ENCODE results near the gene PCBP4.
A peak's percentile ranks its signal among the peaks of the same experiment; 100 is the strongest.

Gene PCBP4

DNA sequence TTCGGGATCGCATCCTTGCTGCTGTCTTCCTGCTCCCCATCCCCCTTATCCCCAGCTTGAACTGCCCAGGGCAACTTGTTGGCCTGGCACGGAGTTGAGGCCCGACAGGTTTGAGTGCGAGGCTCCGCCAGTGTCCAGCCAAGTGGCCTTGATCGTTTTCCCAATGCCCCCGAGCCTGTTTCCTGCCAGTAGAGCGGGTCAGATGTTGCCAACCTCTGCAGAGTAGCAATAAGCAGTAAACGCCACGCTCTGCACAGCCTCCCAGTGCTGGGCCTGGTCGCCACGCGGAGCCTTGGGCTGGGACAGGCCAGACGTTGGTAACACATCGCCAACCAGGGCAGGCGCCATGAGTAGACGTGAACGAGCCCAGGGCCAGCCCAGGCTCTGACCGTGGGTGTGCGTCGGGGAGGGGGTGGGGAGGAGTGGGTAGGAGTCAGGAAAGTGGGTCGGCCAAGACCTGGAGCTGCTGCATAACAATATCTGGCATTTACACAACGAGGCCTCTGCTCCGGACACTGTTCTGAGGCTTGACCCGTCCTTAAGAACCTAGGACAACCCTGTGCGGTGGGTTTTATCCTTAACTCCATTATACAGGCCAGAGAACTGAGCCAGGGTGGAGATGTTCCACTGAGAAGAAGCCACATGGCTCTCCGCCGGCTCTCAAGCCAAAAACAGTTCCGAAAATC is 7.2 kb upstream of the PCBP4 start:
- DNase-seq (ENCODE audit: low read depth in 3 of 3): no peak

DNA sequence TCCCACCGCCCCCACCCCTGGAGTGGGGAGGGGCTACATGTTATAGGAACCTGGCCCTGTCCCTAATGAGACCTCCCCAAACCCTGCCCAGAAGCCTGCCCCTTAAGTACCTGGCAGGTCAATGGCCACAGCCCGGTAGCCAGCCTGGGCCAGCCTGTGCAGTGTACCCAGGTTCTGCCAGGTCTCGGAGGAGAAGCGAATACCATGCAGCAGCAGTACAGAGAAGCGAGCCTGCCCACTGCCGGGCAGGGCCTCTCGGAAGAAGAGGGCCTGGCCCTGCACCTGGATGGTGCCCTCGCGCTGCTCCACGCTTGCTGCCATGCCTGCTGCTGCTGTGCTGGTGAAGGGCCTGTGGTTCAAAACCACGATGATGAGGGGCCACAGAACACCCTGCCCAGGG is 4.1 kb upstream of the PCBP4 start:
- no peak for DNase-seq (ENCODE audit: low read depth in 3 of 3)

GRCh38 chr3:51970606-51971300 is 3.5 kb upstream of the PCBP4 start:
- no peak for DNase-seq (ENCODE audit: low read depth in 3 of 3)

DNA sequence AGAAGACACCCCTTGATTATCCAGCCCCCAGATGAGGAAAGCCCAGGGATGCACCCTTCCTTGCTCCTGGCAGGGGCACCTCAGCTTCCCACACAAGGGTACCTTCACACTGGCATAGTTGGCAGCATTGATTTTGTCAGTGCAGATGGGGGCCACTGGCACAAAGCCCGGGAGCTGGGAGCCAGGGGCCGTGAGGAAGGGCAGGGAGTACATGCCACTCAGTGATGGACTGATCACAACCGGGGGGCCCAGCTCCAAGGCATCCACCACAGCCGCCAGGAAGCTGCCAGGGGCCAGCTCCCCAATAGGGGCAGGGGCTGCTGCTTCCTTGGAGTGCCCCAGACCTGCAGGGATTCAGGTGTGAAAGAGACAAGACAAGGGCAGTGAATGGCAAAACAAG is 2.6 kb upstream of the PCBP4 start:
- no peak for DNase-seq (ENCODE audit: low read depth in 3 of 3)

DNA sequence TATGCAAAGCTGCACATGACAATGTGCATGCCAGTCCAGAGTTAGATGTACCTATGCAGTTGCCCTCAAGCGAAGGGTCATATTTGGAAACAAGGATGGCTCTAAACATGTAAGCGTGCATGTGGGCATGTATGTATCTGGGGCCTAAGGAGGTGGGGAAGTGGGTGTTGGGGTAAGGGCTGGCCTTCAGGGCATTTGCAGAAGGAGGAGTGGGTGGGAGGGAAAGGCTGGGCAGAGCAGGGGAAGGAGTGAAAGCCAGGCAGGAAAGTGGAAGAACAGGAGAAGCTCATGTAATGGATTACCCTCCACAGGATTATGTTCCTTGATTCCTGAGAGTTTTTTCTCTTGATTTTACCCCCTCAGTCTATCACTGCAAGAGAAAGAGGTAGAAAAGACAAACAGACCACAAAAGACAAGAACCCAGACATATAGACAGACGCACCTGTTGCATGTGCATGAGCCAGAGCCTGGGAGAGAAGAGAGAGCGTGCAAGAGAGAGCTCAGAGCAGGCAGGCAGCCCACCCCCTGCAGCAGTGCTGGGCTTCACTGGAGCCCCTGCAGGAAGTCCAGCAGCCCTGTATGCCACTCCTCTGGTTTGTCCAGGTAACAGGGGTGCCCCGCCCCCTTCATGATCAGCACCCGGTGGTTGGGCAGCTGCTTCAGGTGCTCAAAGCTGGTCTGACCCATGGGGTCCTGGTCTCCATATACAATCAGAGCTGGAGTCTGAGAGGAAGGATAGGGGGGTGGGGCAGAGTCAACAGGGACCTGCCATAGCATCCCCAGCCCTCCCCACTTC is 1.8 kb upstream of the PCBP4 start:
- DNase-seq (ENCODE audit: low read depth in 3 of 3): no peak

- no peak for DNase-seq (ENCODE audit: low read depth in 3 of 3)
Measured at GRCh38 chr3:51968170-51968775, 1.0 kb upstream of the PCBP4 start.

GRCh38 chr3:51966922-51967383 is 301 bp downstream of the PCBP4 start:
- DNase-seq (ENCODE audit: low read depth in 3 of 3): peak in 1 of 3 donors; percentile 37

GRCh38 chr3:51966486-51966885 is 768 bp downstream of the PCBP4 start:
- DNase-seq (ENCODE audit: low read depth in 3 of 3): no peak

DNA sequence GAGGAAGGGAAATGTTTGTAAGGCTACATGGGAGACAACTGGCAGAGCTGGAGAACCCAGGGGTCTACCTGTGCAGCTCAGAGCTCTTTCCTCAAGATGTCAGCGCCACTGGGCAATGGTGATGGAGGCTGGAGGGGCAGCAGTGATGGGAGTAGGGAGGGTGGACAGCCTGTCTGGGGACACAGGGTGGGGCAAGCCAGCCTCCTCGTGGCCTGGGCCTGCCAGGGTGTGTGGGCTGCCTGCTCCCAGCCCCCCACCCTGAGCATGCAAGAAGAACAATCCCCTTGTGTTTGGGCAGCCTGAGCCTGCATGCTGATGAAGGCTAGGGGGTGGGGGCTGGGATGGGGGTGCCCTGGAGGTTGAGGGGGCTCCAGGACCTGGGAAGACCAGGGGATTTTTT is 1.2 kb downstream of the PCBP4 start:
- DNase-seq (ENCODE audit: low read depth in 3 of 3): no peak

DNA sequence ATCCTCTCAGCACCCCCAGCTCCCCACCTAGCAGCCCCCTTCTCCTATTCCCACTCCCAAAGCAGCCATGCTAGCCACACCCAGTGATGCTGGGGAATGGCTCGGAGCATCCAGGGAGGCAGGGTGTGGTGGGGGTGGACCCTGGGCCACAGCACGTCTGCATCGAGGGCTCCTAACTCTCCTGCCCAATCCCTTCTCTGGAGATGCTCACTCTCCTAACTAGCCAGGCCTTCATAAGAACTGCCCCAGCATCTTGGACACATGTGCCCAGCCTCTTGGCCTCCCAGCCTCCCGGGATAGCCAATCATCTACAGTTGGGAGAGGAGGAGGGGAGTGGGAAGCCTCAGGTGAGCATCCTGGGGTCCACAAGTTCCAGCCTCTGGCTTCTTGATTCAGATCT is 2.7 kb downstream of the PCBP4 start:
- DNase-seq (ENCODE audit: low read depth in 3 of 3): no peak

GRCh38 chr3:51963951-51964451 is 3.3 kb downstream of the PCBP4 start:
- no peak for DNase-seq (ENCODE audit: low read depth in 3 of 3)

- no peak for DNase-seq (ENCODE audit: low read depth in 3 of 3)
Measured at GRCh38 chr3:51962854-51963530, 4.3 kb downstream of the PCBP4 start.

GRCh38 chr3:51961602-51962569 is 5.4 kb downstream of the PCBP4 start:
- no peak for DNase-seq (ENCODE audit: low read depth in 3 of 3)

DNA sequence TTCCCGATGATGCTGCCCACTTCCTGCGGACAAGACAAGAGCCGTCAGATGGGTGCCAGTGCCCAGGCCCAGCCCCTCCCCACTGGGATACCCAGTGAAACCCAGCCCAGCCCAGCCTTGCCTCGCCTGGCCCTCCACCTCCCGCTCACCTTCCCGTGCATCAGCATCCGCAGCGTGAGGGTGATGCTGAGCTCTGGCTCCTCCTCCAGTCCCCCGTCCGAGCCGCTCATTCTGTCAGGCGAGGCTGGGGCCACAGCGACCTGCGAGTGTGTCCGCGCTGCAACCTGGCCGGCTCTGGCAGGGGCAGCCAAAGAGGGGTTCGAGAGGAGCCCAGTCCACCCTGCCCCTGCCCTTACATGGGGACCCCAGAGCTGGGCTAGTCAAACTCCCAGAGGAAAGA is 6.2 kb downstream of the PCBP4 start:
- no peak for DNase-seq (ENCODE audit: low read depth in 3 of 3)

DNA sequence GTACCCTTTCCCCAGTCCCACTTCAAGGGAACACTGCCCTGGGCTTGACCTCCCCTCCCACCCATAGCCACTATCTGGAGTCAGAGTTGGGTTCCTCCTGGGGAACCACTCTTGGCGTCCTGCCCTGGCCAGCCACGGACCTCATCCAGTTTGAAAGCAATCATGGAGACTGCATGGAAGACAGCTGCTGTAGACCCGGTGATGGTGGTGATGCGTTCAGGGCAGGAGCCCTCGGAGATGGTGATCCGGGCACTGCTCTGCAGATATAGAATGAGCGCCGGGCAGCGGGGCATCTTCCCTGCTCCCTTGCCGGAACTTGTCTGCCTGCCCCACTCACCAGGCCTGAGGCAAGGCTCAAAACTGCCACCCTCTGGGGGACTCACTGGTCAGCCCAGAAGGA is 6.9 kb downstream of the PCBP4 start:
- DNase-seq (ENCODE audit: low read depth in 3 of 3): no peak

DNA sequence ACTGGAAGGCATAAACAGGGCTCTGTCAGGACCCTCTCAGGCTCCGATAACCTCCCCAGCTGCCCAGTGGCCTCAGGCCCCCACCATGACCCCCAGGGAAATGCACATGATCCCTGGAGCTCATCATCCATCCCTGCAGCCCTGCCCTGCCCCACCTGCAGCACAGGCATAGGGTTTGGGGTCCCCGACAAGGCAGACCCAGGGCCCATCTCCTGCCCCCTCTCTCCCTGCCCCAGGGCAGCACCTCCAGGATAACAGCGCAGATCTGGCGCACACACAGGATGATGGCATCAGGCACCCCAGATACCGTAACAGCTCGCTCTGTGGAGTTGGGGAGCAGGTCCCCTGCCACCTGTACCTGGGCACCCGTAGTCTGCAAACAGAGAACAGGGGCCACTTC is 7.6 kb downstream of the PCBP4 start:
- DNase-seq (ENCODE audit: low read depth in 3 of 3): no peak

DNA sequence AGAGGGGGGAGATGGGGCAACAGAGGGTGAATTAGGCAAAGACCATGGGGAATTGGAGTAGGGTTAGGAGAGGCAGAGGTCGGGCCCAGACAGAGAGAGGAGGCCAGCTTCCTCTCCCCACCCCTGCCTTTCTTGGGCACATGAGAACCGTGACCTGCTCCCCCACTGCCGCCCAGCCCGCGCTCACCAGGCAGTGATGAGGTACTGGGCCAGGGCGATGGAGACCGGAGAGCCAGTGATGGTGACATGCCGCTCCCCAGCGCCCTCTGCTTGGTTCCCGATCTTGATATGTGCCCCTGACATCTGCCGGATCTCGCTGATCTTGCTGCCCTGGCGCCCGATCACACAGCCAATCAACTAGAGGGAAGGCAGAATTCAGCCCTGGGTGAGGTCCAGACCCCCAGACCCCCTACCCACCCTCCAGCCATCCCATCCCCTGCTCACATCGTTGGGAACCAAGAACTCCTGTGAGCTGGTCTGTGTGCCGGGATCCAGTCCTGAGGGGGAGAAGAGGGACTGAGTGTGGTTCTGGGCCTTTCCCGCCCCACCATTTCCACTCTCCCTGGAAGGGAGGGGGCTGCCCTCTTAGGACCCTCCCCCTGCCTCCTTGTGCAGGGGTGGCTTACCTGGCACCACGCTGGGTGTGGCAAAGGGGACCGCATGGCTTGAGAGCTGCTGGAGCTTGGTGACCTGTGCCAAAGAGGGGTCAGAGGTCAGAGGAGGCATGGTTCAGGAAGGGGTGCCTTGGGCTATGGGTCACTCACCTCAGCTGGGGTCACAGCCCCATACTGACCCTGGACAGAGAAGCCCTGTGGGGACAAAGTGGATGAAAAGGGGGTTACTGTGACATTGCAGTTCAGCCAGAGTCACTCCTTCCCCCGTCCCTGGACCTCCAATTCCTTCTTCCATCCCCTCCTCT is 8.4 kb downstream of the PCBP4 start:
- DNase-seq (ENCODE audit: low read depth in 3 of 3): no peak

- no peak for DNase-seq (ENCODE audit: low read depth in 3 of 3)
Measured at GRCh38 chr3:51957520-51958205, 9.6 kb downstream of the PCBP4 start.
